WERI-Rb-1 (cell line): Measurements from ENCODE around the gene ADGRL3.

Experiments used
- DNase-seq: peaks from one replicate; pipeline ENCODE4 v3.0.0-alpha.2; 2020
- H3K27ac ChIP-seq: fragments of 250-450 bp; sonication (Bioruptor Pico); 2 replicates; pipeline ENCODE4 v1.5.1; 2020; ENCODE audit warnings: mild to moderate bottlenecking, moderate library complexity
- H3K27me3 ChIP-seq: fragments of 250-450 bp; sonication (Bioruptor Pico); 2 replicates; pipeline ENCODE4 v1.5.1; 2021; ENCODE audit warnings: mild to moderate bottlenecking, low read depth, moderate library complexity; ENCODE audit not compliant: insufficient read depth, severe bottlenecking
- H3K36me3 ChIP-seq: fragments of 250-450 bp; sonication (Bioruptor Pico); 2 replicates; pipeline ENCODE4 v1.5.1; 2020; ENCODE audit warnings: mild to moderate bottlenecking, moderate library complexity
- H3K4me3 ChIP-seq: 2 replicates; pipeline ENCODE4 v1.5.1; 2011; ENCODE audit warnings: low read depth, mild to moderate bottlenecking, control low read depth, low read length
- H3K9me3 ChIP-seq: fragments of 250-450 bp; sonication (Bioruptor Pico); 2 replicates; pipeline ENCODE4 v1.5.1; 2021; ENCODE audit warnings: mild to moderate bottlenecking, moderate library complexity; ENCODE audit not compliant: severe bottlenecking
- CTCF ChIP-seq: IDR thresholded peaks from 2 replicates; pipeline ENCODE4 v1.5.1; 2011; ENCODE audit warnings: low read depth, mild to moderate bottlenecking, control low read depth, inconsistent platforms, low read length

The ADGRL3 gene

GRCh38 chr4:62004881-62005280 is 804.8 kb downstream of the ADGRL3 start:
- Histone ChIP-seq H3K36me3 (no peaks in the 10 kb centered on the region), H3K27ac (no peak overlapping the region), H3K27me3 (no peaks in the 10 kb centered on the region), H3K4me3 (no peak overlapping the region), H3K9me3 (no peaks in the 10 kb centered on the region)
- DNase-seq: no peak
- no peak for TF ChIP-seq CTCF

- Histone ChIP-seq H3K27ac (no peak overlapping the region), H3K9me3 (no peaks in the 10 kb centered on the region), H3K36me3 (no peaks in the 10 kb centered on the region), H3K27me3 (no peaks in the 10 kb centered on the region), H3K4me3 (no peak overlapping the region)
- DNase-seq: no peak
- TF ChIP-seq CTCF: no peak
These were observed 806.0 kb downstream of the ADGRL3 start for GRCh38 chr4:62006108-62006507.

- Histone ChIP-seq H3K4me3 (no peak overlapping the region), H3K27ac (no peak overlapping the region), H3K27me3 (no peaks in the 10 kb centered on the region), H3K36me3 (no peaks in the 10 kb centered on the region), H3K9me3 (no peaks in the 10 kb centered on the region)
- no peak for DNase-seq
- TF ChIP-seq CTCF: no peak
These were observed 815.1 kb downstream of the ADGRL3 start for GRCh38 chr4:62015043-62015739.

DNA sequence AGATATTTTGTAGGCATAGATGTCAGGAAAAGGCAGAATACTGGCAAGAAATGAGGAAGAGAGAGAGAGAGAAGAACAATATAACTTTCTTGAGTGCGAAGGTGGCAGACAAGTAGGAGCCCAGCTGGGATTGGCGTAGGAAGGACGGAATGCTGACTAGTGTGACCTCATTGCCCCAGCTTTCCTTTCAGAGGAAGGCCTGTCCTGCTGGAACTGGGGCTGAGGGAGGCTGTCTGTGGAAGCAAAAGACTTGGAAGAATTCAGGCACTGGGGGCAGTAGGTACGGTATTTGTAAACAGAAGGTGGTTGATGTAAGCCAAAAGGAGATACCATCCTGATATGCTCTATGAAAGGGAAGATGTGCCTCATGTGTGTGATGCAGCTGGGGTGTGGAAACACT is 818.4 kb downstream of the ADGRL3 start:
- H3K27ac ChIP-seq: no peak overlapping the region
- no peak for DNase-seq
- H3K9me3 ChIP-seq: no peaks in the 10 kb centered on the region
- no peaks in the 10 kb centered on the region for H3K36me3 ChIP-seq
- H3K4me3 ChIP-seq: no peak overlapping the region
- TF ChIP-seq CTCF: no peak
- H3K27me3 ChIP-seq: no peaks in the 10 kb centered on the region

DNA sequence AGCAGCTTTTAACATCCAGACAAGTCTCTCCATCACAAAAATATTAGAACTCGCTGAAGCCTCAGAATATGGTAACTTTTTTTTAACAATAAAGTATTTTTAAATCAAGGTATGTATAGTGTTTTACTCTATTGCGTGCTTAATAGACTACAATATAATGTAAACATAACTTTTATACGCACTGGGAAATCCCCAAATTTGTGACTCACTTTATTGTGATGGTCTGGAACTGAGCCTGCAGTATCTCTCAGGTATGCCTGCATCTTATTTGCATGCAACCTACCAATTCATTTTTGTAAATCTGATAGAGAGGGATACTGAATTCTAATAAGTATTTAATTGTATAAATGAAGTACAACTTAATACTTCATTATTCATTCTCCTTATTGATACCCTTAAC is 823.5 kb downstream of the ADGRL3 start:
- TF ChIP-seq CTCF: no peak
- Histone ChIP-seq H3K36me3 (no peaks in the 10 kb centered on the region), H3K27ac (no peak overlapping the region), H3K27me3 (no peaks in the 10 kb centered on the region), H3K9me3 (no peaks in the 10 kb centered on the region), H3K4me3 (no peak overlapping the region)
- DNase-seq: no peak

GRCh38 chr4:62028745-62029144 is 828.6 kb downstream of the ADGRL3 start:
- Histone ChIP-seq H3K36me3 (no peaks in the 10 kb centered on the region), H3K4me3 (no peak overlapping the region), H3K9me3 (no peaks in the 10 kb centered on the region), H3K27ac (no peak overlapping the region), H3K27me3 (no peaks in the 10 kb centered on the region)
- no peak for DNase-seq
- TF ChIP-seq CTCF: no peak
